ENCODE measurements around the gene CCDC148.

GRCh38 chr2:158407031-158407430 is 49.5 kb downstream of the CCDC148 start:
- TF ChIP-seq POLR2A (IDR thresholded peaks at IDR 0.05; ENCODE audit: low read length) (no peak), GATA1 (IDR thresholded peaks at IDR 0.05; ENCODE audit: low read depth, low read length) (no peak)

Data from erythroblast (primary cell).